SK-N-DZ (cell line): ENCODE results near the gene RHOJ.
"Not testable (repeated sequence)": the region's sequence is repeated elsewhere in the genome, so short reads cannot be mapped to it uniquely, and the experiment has no call there.

ENCODE experiments used
- DNase-seq: peaks from one replicate; pipeline ENCODE4 v3.0.0-alpha.2; 2015; ENCODE audit warnings: low spot score

Gene RHOJ

DNA sequence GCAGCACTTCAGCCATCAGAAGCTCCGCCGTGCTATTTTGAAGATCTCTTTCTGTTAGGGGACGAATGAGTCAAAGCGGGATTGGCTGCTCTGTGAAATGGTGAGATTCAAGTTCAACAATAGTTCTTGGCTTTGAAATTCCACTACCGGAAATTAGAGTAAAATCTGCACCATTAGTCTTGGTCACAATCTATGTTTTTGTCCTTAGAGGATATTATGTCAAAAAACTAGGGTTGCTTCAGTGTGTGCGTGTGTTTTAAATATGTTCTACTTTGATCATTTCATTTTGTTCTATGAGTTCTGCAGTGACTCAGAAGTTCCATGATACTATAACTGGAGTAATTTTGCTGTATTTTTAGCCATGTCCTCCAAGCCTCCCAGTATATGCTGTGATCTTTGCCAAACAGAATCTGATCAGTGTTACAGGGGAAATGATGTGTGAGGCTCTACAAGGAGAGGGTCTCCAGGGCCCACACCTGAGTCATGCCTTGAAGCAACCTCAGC is 91.9 kb downstream of the RHOJ start:
- no peak for DNase-seq

DNA sequence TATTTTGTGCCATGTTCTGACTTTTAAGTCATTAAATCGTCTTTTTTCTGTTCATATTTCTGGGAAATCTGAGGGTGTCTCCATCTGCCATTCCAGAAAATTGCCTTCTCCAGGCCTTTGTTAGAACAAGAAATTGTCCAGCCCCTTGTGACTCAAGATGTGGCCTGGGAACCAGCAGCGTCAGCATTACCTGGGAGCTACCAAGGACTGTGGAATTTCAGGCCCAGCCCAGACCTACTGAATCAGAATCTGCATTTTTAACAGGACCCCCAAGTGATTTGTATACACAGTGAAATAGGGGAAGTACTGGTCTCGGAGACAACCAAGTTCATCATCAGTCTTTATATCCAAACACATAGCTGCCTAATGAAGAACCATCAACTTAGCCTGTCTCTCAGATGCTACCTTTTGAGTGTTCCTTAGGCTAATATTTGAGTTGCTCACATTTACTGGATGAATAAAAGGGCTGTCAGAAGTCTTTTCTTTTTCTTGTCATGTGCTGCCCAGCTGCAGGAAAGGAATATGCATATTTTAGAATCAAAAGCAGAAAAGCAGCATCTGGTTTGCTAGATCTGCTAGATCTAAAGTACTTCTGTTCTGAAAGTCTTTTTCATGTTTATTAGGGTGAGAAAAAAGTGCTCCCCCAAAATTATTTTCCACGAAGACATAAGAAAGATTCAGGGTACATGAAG is 93.3 kb downstream of the RHOJ start:
- no peak for DNase-seq

DNA sequence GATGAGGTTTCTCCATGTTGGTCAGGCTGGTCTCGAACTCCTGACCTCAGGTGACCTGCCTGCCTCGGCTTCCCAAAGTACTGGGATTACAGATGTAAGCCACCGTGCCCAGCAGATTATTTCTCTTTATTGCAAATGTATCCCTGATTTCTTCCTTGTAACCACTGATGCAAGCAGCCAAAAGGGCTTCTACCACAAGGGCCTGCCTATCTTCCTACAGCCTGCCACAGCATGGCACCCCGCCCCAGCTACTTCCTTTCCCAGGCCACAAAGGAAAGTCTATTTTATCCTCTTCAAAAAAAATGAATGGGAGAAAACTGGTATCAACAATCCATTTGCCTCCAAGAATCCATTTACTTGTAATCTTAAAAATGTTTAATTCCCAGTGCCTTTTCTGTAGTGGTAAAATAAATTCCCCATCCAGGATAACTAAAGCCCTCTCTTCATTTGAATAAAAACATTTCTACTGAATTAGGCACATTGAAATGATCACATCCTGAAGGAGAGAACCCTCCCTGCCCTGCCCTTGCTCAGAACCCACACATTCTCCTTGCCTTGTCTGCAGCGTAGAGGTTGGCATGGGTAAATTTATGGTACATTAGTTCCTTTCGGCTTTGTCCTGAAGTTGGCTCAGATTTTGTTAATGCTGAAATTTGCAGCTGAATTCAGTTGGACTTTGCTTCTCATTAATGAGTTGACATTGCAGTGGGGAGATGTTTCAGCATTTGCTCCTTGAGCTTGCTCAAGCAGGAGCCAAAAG is 95.3 kb downstream of the RHOJ start:
- no peak for DNase-seq

DNA sequence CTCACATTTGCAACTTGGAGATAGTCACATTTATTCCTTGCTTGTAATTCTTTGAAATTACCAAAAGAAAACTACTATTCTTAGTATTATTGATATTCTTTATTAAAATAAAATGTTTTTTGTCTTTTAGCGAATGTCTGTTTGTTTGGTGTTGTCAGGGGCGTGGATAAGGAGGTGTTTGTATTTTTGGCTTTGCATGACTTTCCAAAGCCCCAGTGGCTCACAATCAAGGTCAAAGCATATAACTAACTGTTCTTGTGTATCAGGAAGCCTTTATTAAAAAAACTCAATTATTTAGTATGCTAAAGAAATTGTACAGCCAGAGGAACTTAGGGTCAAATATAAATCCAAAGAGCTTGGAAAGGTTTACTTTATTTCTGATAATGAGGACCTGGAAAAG is 96.6 kb downstream of the RHOJ start:
- no peak for DNase-seq

DNA sequence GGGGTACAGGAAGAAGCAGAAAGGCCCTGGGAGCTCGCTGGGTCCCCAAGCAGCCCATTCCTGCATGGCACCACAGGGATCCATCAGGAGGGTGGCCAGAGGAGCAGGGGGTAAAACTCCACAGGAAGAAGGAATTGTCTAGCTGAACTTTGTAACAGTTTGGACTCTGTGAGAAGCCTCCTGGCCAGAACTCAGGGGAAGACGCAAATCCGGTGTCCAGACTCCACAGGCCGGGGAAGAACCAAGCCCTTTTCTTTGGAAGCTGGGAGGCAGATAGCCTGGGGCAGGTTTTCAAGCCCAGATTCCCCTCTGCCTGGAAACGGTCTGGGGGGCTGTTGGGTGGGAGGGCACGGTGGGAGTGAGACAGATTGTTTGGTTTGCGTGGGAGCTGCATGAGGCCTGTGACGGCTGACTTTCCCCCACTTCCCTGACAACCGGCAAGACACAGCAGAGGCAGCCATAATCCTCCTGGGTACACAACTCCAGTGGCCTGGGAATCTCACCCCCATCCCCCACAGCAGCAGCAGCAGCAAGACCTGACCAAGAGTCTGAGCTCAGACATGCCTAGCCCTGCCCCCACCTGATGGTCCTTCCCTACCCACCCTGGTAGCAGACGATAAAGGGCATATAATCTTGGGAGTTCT is 97.8 kb downstream of the RHOJ start:
- DNase-seq = no peak

DNA sequence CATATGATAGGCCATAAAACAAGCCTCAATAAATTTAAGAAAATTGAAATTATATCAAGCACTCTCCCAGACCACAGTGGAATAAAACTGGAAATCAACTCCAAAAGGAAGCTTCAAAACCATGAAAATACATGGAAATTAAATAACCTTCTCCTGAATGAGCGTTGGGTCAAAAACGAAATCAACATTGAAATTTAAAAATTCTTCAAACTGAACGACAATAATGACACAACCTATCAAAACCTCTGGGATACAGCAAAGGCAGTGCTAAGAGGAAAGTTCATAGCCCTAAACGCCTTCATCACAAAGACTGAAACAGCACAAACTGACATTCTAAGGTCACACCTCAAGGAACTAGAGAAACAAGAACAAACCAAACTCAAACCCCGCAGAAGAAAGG is 100.2 kb downstream of the RHOJ start:
- DNase-seq = not testable (repeated sequence)

DNA sequence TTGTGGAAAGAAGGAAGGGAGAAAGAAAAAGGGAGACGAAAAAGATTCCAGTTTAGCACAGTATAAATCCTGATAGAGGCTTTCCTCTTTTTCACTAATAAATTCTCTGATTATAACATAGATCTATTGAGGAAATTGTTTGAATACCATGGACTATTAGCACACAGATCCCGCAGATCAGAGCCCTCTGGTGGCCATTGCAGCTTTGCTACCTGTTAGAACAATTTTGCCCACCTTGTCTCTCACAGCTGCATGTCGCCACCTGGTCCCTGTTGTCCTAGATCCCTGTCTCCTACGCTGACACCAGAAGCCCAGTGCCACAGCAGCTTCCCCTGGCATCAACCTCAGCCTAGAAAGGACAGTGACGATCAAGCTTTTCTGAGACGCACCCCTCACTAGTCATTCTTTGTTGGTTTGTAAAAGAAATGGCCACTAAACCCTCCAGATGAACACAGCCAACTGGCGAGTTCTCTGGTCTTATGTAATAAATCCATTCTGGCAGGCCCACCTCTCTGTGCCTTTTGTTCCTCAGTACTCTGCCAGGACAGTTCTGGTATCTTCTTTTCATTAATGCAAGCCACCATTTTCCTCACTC is 104.6 kb downstream of the RHOJ start:
- peak; percentile 6 for DNase-seq

DNA sequence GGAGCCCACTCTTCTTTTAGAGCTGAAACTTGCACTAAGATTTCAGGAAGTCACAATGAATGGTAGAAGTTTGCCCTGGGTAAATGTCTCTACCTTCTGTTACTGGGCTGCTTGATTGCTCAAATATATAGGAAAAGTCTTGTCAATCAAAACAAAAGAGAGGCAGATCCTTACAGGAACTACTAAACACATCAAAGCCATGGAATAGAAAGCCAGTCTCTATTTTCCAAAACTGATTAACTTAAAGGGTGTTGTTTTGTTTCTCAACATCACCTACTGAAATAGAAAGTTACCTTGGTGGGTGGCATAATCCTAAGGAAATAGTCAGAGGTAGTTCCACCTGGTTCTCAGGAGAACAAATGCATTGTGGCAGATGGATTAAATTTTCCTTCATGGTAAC is 114.6 kb downstream of the RHOJ start, which contains the start of gene GPHB5:
TSS of gene GPHB5 (minus strand) at position 101 of the 400 bp plus-strand sequence. CDS start 1,086 bp downstream, outside the sequence.
- DNase-seq = no peak

DNA sequence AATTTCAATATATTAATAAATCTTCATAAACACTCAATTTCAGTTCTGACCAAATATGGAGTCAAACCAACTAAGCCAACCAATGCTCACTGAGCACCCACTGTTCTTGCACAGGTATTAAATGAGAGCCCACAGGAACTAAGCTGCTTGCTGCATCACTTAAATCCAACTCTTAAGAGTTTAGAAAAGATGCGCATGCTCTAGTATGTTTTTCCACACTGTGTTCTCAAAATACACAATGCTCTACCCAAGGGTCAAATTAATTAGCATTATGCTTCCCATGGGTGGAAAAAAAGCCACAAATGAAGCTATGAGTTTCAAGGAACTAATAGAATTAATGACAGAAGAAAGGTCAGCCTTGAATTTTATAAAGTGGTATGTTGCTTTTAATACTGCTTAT is 118.2 kb downstream of the RHOJ start:
- DNase-seq = no peak

DNA sequence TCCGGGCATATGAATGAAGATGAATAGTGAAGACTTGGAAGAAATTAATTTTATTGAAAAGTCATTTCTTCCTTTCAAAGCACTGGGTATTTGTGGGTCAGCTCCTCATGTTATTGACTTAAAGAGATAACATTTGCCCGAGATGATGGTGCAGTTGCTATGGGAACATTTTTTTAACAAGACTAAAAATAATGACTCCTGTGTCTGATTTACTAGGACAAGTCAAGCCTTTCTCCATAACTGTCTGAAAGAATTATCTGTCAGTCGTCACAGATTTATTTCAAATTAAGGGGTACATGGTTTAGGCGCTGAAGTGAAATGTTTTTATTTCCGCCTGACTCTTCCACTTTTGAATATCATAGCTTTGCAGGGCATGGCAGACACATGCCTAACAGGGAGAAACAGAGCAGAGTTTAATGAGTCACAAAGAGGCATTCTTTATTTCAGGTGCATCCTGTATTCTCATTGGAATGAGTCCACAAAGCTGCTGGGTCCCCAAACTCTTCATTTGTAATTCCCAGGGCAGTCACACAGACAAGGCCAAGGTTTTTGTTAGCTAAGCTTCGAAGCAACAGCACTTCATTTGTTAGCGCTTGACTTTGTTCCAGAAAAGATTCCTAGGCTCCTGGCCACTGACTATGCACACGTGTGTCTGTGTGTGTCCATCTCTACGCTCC is 118.8 kb downstream of the RHOJ start:
- no peak for DNase-seq

DNA sequence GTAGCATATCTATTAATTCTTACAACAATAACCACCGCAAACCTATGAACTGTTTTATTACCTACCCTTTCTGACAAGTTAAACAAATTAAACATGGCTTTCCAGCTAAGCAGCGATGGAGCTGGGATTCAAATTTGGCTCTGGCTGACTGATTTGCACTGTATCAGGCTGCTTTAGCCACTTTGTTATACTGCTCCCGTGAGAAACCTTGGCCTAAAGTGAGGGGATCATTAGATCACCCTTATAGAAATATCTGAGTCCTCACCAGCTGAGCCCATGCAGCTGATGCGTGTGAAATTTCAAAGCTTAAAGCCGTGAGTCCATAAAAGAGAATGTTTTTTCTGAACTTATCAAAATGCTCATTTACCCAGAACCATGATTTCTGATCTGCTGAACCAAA is 122.6 kb downstream of the RHOJ start:
- no peak for DNase-seq

DNA sequence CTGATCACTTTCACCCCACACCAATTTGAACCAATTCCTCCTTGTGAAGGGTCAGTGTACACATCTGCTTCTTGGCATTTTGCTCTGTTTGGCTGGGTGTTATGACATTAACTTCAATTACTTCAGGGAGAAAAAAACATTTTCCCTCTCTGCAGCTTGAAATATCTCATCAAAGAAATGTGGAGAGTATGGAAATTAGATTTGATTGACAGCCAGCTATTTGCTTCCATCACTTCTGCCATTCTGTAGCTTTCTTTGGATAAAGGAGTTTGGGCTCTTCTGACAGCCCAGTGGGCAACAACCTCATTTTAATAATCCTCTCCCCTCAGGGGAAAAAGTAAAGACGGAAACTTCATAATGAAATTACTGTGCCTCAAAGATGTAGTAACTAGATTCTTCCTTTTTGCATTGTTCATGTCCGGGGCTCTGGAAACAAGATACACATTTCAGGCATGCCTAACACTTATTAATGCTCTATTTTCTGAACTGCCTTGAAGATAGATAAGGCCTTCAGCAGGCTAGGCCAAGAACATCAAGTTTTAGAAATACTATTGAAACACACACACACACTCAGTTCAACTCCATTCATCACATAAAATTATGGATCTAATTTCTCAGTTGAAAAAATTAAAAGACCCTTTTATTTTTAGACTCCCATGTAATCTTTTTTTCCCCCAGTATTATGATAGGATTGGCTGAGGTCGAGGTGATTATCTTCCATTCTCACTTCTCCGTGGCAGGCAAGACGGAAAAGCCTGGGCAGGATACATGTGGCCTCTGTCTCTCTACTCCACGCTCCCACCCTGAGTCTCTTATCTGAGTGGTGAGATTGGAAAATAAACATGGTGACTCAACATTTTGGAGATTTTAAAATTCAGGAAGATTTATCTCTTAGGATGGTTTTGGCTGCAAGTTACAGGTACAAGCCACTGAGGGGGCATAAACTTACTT is 124.8 kb downstream of the RHOJ start:
- no peak for DNase-seq

DNA sequence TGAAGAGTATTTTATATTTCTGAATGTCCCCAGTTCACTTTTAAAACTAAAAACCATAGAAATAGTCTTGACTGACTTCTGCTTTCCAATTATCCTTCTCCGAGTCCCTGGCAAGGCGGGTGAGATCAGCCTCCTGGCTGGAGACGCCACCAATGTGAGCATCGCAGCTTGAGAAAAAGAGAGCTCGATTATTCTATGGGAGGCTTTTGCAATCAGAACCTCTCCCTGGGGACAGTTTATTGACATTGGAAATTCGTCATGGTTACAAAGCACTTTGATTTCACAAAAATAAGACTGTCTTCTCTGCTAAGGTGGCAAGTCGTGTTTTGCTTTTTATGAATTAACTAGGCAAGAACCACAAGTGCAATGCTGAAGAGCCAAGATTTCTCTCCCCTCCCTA is 138.1 kb downstream of the RHOJ start:
- DNase-seq = no peak
